ENCODE results near the gene QSOX1.
"Not testable (repeated sequence)": the region's sequence is repeated elsewhere in the genome, so short reads cannot be mapped to it uniquely, and the experiment has no call there.

The QSOX1 gene

DNA sequence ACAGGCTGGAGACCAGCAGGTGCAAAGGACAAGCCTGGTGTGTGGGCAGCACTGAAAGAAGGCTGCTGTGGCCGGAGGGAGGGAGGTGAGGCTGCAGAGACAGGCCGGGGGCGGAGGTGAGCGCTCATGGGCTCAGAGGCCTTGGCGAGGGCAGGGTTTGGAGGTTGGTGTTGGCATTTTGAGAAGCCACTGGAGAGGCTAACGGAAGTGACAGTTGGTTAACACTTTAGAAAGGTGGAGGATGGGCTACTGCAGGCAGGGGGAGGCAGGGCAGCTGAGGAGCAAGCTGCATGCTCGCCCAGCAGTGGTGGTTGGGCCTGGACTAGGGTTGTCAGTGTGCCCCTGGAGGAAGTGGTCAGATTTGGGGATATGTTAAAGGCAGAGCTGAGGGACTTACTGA is 37.5 kb downstream of the QSOX1 start:
- no peak for DNase-seq

DNA sequence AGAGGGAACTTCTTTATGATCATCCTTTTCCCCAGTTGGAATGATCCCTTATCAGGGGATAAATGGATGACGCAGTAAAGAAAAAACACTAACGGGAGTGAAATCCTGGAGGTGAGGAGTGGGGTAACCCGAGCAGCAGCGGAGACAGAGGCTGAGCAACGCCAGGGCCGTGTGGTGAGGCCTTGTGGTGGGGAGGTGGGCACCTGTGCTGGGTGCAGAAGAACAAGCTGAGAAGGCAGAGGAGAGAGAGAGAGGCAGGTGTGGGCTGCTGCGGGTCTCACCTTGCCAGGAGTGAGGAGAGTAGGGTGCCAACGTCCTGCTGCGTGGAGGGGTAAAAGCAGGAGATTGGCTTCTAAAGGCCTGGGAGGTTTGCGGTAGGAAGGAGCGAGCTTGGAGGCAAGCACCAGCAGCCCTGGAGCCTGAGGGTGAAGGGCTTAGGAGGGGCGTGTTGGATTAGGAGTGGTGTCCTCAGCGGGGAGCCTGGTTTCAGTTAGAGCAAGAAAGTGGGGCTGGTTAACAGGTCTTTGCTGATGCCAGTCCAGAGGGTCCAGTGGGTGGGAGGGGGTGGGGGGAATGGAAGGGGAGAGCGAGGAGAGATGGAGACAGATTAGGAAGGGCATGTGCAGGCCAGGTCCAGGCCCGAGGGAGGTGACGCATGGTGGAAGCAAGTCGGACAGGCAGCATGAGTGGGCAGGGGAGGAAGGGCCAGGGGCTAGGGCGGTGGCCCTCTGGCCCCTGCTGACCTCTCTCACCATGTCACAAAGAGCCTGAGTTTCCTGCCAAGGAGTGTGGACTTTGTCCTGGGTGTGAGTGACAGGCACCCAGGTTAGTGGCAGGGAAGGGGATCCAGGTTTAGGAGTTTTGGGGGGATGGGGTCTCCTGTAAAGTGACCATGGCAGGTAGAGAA is 38.7 kb downstream of the QSOX1 start:
- no peak for DNase-seq

DNA sequence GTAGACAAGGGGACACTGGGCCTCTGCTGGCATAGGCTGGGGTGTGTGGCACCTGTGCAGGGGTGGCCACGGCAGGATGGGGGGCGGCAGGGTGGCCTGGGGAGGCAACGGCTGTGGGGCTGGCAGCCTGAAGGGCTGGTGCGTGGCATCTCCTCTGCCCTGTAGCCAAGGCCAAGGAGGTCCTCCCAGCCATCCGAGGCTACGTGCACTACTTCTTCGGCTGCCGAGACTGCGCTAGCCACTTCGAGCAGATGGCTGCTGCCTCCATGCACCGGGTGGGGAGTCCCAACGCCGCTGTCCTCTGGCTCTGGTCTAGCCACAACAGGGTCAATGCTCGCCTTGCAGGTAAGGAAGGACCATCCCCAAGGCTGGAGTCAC is 39.4 kb downstream of the QSOX1 start:
- DNase-seq, result no peak

DNA sequence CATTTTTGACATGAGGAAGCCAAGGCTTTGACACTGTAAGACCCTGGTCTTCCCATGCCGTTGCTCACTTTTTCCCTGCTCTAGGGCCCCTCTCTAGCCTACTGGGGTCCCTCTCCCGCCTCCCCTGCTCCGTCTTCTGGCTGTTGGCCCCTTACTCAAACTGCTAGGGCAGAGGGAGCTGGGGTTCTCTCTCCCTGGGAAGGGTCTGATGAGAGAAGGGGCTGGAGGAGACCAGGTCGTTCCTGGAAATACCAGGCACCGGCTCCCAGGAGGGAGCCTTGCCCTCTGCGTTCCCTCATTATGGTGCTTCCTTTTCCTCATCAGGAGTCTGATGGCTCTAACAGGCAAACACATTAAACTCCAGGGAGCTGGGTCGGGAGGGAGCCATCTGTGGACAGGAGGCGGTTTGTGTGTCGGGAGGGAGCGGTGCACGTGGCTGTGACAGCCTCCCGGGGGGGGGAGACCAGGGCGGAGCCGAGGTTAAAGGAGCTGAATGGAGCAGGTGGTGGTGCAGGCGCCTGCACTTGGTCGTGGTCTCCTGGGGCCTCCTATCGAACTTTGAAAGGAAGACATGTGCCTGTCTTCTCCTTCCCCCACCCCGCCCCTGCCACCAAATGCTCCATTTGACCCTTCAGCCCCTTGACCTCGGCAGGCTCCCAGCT is 40.0 kb downstream of the QSOX1 start:
- no peak for DNase-seq

DNA sequence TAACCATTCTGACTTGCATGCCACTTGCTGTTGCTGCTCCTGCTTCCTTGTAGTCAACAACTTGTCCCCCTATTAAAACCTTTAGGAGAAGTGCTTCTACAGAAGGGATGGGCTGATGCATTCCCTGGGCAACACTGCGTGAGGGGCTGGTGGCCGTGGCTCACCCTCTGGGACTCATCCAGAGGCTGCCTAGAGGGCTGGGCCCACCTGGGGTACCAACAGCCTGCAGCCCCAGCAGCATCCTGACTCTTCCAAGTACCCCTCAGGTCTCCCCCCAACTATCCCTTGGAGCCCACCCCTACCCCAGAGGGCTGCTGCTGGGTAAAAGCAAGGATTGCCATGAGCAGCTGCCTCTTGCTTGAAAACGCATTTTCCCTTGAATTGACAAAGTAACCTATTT is 40.7 kb downstream of the QSOX1 start:
- no peak for DNase-seq

DNA sequence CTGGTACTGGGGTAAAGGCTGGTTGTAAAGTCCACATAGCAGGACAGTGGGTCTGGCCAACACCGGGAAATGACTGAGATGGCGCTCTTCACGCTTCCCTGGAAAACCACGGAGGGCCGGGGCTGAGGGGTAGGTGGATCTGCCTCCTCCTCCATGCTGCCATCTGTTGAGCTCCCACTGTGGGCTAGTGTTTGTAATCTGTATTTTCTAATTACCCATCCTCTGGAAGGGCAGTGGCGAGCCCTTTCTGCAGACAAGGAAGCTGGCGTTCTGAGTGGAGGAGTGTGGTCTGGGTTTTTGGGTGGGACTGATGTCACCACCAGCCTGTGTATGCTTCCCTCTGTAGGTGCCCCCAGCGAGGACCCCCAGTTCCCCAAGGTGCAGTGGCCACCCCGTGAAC is 41.2 kb downstream of the QSOX1 start:
- DNase-seq, result no peak

DNA sequence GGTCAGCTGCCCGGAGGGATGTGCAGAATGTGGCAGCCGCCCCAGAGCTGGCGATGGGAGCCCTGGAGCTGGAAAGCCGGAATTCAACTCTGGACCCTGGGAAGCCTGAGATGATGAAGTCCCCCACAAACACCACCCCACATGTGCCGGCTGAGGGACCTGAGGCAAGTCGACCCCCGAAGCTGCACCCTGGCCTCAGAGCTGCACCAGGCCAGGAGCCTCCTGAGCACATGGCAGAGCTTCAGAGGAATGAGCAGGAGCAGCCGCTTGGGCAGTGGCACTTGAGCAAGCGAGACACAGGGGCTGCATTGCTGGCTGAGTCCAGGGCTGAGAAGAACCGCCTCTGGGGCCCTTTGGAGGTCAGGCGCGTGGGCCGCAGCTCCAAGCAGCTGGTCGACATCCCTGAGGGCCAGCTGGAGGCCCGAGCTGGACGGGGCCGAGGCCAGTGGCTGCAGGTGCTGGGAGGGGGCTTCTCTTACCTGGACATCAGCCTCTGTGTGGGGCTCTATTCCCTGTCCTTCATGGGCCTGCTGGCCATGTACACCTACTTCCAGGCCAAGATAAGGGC is 41.9 kb downstream of the QSOX1 start:
- DNase-seq, result no peak

DNA sequence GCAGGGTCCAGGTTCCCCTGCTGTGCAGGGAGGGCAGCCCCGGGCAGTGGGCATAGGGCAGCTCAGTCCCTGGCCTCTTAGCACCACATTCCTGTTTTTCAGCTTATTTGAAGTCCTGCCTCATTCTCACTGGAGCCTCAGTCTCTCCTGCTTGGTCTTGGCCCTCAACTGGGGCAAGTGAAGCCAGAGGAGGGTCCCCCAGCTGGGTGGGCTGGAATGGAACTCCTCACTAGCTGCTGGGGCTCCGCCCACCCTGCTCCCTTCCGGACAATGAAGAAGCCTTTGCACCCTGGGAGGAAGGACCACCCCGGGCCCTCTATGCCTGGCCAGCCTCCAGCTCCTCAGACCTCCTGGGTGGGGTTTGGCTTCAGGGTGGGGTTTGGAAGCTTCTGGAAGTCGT is 42.6 kb downstream of the QSOX1 start:
- DNase-seq, result no peak

DNA sequence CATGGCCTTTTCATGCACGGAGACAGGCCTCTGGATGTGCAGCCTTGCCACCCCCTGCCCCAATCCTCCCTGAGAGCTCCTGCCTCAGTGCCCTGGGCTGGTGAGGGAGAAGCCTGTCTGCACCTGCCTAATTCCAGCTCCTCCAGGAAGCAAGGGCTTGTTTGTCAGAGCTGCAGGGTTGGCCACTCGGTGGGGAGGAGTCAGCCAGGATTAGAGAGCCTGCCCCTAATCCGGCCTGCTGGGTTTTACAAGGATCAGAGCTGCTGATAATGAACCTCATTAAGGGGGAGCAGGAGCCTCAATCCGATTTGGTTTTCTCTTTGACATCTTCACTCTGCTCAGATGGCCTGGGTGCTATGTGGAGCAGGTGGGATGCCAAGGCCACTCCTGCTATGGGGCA is 43.5 kb downstream of the QSOX1 start:
- no peak for DNase-seq

DNA sequence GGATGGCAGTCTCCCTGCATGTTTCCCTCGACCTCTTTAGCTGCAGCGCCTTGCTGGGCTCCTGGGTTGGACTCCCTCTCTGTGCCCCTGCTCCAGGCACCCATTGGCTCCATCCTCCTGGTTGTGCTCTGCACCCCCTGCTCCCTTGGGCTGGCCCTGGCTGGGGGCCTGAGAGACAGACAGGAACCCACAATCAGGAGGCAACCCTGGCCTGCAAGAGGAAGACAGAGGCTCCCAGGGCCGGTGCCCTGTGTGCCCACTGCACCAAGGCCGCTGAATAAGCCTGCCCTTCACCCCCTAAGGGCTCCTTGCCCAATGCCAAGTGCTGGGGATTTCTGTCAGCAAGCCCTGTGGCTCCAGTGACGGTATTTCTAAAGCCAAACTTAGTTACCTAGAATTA is 43.9 kb downstream of the QSOX1 start:
- no peak for DNase-seq

DNA sequence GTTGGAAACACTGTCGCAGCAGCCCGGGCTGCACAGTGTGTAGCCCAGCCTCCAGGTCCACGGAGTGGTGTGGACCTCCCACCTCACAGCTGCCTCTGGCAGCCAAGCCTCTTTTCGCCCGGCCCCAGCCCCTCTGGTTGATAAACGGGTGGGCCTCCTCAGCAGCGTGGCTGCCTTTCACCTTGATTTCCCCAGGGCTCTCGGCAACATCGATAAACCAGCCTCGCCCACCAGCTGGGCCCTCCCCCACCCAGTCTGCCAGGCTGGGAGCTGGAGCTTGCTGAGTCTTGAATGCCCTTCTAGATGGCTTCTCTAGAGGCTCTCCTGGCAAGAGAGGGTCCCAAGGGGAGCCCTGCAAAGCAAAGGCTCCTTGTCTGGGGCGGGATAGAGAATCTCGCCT is 44.3 kb downstream of the QSOX1 start:
- no peak for DNase-seq

DNA sequence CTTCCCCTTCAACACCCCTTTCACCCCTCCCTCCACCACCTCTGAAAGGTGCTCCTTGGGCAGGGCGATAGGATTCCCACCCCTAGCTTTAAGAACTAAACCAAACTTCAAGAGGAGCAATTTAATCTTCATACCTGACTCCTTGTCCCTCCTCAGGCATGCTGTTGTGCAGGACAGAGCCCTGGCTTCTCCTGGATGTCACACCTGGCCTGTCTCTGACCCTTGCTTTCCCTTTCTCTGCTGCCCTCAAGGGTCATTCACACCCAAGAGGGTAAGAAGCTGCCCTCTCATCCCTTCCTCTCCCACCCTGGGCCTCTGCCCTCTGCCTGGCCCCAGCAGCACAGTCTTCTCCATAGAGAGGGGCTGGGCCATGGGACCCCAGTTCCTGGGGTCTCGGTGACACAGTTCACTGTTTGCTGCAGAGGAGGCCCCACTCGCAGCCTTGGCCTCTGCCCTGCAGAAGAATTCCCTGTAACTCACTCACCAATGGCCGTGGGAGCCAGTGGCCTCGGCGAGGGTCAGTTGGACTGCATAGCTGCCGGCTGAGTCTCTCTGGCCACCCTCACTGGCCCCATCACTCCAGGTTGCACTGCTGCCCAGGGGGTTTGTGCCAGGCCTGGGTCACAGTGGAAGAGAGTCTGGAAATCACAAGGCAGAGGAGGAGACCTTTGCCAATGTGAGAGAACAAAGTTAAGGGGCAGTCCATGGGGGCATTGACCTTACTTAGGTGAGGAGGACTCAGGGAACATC is 47.0 kb downstream of the QSOX1 start:
- no peak for DNase-seq

DNA sequence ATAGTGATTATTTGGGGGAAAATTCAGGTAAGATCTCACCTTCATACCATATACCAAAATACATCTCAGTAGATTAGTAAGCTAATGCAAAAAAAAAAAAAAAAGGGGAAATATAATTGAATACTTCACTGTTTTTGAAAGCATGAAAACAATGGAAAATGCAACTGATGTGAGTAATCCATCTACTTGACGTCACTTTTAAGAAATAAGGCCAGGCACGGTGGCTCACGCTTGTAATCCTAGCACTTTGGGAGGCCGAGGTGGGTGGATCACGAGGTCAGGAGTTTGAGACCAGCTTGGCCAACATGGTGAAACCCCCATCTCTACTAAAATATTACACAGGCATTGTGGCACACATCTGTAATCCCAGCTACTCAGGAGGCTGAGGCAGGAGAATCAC is 47.9 kb downstream of the QSOX1 start:
- DNase-seq, result not testable (repeated sequence)

DNA sequence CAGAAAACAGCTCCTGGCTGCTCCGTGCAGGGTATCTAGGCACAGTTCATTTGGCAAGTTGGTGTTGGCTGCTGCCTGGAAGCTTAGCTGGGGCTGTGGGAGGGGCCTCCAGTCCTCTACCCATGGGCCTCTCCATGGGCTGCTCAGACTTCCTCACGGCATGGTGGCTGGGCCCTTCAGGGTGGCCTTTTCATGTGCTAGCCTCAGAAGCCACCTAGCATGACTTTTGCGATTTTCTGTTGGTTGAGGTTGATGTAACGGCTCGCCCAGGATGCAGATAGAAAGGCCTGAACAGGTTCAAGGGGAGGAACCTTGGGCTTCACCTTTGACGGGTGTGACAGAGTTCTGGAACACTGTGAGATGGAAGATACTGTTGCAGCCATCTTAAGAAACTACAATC is 49.6 kb downstream of the QSOX1 start:
- DNase-seq, result no peak

DNA sequence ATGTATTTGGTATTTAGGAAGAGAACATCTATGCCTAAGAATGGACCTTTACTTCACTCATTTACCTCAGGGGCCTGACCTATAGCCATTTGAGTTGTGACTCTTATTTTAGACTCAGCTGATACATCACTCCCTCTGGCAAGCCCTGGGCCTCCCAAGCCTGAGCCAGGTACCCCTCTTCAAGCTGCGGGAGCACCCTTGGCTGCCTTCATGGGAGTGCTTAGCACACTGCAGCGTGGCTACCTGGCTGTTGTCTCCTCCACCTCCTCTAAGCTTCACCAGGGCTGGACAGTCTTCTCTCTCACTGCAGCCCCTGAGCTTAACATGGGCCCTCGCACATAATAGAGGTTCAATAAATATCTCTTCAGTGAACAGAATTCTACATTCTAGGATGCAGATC is 51.9 kb downstream of the QSOX1 start:
- no peak for DNase-seq

DNA sequence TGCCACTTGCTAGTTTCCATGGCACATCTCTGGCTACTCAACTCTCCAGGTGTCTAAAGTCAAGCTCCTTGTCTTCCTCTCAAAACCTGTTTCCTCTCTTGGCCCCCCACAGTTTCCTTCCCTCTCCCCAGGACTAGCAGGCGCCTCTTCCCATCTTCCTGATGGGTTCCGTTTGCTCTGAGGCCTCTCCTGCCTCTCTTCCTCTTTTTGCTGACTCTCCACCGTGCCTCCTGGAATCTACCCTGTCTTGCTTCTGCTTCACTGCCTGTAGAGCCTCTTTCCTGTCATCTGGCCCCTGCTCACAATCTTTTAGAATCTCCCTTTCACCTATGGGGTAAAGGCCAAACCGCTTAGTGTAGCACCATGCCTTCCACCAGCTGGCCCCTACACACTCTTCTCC is 53.6 kb downstream of the QSOX1 start:
- no peak for DNase-seq

DNA sequence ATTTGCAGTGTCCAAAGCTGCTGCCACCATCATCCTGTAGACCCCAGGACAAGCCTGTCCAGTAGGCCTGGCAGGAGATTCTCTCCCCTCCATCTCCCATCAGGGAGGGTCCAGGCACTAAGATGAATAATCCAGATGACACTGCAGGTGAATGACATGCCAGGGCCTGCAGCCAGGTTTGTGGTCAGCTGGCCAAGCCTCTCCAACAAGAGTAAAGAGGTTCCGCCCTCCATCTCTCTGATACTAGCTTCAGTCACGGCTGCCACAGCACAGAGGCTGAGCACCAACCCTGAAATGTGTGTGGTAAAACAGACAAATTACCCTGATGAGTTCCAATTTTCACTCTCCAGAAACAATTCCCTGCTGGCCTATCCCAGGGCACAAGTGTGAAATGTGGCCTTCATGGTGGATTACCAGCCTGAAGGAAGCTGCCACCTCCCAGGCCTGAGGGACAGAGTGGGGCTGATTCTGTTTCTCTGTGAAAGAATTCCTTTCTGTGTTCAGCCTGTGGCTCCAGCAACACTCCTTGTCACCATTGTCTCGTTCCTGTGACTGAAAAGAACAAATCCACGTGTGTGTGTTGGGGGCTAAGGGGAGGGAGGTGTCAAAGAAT is 55.4 kb downstream of the QSOX1 start:
- no peak for DNase-seq

DNA sequence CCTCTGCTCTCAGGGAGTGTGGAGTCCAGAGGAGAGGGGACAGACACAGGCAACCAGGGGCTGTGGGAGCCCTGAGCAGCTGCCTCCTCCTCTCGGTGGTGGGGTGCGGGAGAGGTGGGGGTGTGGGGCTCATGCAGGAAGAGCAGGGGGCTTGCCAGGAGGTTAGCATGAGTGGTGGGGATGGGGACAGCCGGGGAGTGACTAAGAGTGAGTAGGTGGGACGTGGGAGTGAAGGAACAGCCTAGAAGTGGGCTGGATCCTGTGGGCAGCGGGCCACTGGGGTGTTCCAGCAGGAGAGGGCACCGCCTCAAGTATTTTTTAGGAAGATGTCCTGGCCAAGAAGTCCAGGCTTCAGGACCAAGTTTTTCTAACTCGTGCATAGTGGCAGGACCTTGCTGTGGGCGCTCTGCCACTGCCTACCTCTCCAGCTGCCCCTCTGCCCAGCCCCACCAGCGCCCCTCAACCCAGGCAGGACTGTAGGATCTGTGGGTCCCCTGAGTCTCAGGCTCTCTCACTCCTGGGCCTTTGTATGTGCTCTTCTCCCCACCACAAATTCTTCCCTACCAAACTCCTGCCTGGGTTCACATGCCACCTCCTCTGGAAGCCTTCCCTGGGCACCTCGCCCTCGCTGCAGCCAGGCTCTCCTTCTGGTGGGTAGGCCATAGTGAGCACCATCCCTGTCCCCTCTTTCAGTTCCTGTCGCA is 56.6 kb downstream of the QSOX1 start:
- DNase-seq, result no peak

DNA sequence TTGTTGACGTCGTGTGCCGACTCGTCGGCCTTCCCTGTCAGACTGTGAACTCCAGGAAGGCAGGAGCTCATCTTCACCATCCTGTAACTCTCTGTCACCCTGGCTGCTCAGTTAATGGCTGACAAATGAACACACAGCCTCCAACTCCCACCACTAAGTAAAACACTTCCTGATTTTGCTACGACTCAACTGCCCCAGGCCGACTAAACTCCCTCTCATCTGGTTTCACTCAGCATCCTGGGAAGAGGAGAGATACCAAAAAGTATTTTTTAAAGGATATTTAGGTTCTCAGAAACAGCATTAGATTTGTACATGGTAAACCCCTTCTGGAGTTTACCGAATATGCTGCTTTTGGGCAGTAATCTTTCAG is 57.2 kb downstream of the QSOX1 start:
- no peak for DNase-seq

DNA sequence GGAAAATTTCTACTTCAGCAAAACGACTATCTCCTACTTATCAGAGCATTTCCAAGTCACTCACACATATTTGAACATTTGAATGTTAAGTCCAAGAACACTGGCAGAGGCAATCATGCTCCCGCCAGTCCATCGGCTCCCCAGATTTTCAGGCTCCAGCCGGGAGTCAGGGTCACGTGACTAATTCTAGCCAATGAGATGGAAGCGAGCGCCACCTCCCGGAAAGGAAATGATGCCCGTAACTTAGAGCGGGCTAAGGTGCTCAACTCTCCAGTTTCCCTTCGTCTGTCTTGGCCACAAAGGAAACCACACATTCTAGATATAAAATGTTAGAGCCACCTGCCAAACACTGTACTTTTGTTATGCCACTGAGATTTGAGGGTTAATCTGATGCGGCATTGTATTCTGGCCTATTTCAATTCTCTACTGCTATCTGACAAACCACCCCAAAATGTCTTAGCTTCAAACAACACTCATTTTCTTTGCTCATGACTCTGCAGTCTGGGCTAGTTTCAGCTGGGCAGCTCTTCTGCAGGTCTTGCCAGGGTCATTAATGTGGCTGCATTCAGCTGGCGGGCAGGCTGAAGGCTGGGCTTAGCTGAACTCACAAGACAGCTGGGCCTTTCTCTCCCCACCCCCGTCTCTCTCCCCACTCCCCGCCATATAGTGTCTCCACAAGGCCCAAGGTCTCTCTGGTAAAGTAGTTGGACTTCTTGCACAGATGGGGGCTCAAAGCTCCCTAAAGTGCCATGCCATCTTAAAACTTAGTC is 58.9 kb downstream of the QSOX1 start:
- peak; percentile 23 for DNase-seq

DNA sequence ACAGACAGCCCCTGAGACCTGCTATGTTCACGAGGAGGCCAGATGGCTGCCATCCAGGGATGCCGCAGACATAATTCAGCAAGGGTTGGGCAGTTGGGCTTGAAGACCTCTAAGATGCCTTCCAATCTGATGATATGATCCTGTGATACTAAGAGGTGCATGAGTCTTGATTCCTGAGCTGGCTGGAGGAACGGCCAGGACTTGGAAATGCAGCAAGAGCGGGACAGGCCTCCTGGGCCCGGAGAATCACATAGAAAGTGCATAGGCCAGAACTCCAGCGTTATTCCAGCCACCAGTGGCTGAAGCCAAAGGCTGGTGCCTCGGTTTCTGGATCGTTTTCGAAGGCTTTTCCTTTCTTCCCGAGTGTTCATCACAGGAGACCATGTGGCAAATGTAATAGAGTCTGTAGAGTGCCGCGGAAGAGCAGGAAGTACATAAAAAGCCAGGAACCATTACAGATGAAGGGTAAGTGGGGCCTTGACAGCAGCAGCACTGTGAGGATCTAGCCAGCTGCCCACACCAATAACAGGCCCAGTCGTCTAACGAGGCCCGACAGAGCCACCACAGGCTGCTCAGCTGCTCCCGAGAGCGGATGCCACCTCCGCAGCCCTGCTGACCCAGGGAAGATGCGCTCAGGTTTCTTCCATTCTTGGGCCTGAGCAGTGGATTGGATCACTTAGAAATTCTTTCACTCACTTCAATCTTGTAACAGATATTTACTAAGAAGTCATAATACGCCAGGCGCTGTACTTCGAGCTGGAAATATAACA is 61.4 kb downstream of the QSOX1 start:
- DNase-seq, result no peak
